Measurements from ENCODE around the gene PLXNA3.
A peak's percentile ranks its signal among the peaks of the same experiment; 100 is the strongest.

Gene PLXNA3

GRCh38 chrX:154507673-154508383 lies 49.7 kb downstream of the PLXNA3 start:
- DNase-seq = no peak

GRCh38 chrX:154508384-154508745 lies 50.3 kb downstream of the PLXNA3 start:
- DNase-seq = no peak

DNA sequence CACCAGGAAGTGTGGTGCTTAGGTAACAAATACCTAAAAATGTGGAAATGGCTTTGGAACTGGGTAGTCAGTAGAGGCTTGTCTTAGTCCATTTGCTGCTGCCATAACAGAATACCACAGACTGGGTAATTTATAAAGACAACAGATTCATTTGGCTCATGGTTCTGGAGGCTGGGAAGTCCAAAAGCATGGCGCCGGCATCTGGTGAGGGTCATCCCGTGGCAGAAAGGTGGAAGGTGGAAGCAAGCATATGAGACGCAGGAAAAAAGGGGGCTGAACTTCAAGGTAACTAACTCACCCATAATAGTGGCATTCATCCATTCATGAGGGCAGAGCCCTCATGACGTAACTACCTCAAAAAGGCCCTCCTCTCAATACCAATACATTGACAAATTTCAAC lies 51.4 kb downstream of the PLXNA3 start:
- no peak for DNase-seq

- no peak for DNase-seq
Measured at GRCh38 chrX:154511761-154512160, 53.7 kb downstream of the PLXNA3 start.

DNA sequence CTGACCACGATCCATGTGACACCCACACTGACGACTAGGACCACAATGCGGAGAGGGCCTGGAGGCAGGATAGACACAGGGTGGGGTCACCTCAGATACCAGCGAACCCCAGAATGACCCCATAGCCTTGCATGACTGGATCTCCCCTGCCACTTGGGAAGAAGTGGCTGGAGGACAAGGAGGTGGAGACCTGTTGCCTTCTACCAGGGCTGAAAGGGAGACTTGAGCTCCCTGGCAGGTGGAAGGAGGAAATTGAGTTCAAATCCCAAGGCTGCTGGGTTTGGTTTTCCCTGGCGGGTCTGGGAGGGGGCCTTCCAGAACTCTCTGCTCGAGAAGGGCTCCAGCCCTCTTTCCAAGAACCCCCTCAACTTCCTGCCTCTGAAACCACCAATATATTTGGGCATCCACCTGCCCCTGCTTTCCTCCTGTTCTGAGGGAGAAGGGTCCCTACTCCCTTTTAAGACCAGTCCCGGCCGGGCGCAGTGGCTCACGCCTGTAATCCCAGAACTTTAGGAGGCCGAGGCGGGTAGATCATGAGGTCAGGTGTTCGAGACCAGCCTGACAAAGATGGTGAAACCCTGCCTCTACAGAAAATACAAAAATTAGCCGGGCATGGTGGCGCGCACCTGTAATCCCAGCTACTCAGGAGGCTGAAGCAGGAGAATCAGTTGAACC lies 54.9 kb downstream of the PLXNA3 start:
- no peak for DNase-seq

DNA sequence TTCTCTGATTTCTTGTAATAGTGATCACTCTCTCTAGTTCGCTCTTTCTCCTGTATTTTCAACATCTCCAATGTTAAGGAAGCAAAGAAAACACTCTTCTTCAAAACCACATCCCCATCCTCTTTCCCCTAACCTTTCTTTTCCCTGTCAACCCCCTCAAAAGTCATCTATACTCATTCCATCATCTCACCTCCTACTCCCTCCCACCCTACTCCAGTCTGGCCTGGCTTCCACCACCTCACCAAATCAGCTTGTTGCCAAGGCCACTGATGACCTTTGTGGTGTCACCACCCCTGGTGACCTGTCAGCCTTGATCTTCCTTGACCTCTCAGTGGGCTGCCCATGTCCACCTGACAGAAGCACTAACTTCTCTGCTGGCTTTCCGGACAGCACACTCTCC lies 55.6 kb downstream of the PLXNA3 start:
- DNase-seq = no peak

- no peak for DNase-seq
Measured at GRCh38 chrX:154515090-154515965, 57.2 kb downstream of the PLXNA3 start.

- DNase-seq = peak; percentile 83
Measured at GRCh38 chrX:154515966-154516655, 58.0 kb downstream of the PLXNA3 start, which contains the start of gene FAM3A. Gene FAM3A (minus strand): TSS chrX:154516232. CDS start chrX:154515772, 460 bp downstream.

DNA sequence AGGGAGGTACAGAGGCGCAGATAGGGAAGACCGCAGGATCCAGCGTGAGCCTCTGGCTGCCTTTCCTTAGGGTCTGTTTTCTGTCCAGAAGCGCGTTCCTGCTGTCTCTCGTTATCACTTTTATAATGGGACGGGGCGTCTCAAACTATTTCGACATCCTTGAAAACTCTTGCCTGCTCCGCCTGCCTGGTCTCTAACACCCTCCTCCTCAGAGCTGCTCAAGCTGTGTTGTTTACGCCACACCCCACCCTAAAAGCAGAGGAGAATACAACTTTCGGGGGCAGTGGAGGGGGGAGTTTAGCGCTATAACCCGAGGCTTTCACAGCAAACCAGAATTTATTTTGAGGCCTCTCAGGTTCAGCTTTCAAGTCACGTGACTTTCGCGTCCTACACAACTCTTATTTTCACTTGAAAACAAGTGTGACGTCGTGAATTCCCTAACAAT lies 58.6 kb downstream of the PLXNA3 start:
- no peak for DNase-seq

DNA sequence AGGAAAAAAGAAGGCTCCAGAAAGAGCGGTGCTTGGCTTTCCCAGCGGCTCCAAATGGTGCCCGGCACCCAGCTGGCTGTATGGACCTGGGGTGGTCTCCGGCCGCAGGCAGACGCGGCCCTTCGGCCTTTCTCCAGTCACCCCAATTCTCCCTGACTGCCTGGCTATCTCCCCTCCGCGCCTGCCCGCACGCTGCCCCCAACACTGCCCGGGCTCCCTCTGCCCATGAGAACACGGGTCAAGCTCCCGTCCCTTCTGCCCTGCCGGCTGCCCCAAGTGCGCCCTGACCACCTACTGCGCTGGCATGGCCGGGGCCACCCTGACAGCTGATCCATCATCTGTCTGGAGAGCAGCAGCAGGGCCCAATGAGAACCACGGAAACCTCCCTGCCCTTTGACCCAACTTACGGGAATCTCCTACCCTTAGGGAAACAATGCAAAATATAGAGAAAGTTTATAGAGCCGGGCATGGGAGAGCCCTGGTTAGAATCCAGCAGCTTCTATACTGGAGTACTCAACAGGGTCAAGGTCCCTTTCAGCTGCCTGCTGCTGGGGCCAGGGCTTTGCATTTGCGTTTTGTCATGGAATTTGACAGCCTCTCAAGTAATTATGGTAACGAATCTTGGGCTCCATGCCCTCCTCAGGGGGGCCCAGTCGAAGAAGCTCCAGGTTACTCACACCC lies 59.2 kb downstream of the PLXNA3 start:
- DNase-seq = no peak

GRCh38 chrX:154519389-154519788 lies 61.3 kb downstream of the PLXNA3 start:
- no peak for DNase-seq

- no peak for DNase-seq
Measured at GRCh38 chrX:154525606-154526490, 67.8 kb downstream of the PLXNA3 start.

GRCh38 chrX:154526901-154527675 lies 69.0 kb downstream of the PLXNA3 start:
- no peak for DNase-seq
